Stimulated activated CD4-positive, alpha-beta T cell treated with anti-CD3 and anti-CD28 coated beads, Interleukin-1b, Interleukin-23, amount 100 ng/mL, for 48 hours (primary cell): ENCODE results near the gene OSTN.
"Not testable (repeated sequence)": the region's sequence is repeated elsewhere in the genome, so short reads cannot be mapped to it uniquely, and the experiment has no call there.

Experiments
- DNase-seq: peaks from one replicate; pipeline ENCODE4 v3.0.0-alpha.2; 2020

OSTN gene

GRCh38 chr3:191198932-191199331 is at the start of gene OSTN:
Gene OSTN (plus strand): TSS chr3:191199241. CDS start chr3:191212533, 13,292 bp downstream.
- no peak for DNase-seq

GRCh38 chr3:191151653-191152052 is 47.4 kb upstream of the OSTN start:
- no peak for DNase-seq

- DNase-seq = no peak
These were observed 44.2 kb upstream of the OSTN start for GRCh38 chr3:191154827-191155226.

- no peak for DNase-seq
These were observed 40.8 kb upstream of the OSTN start for GRCh38 chr3:191158247-191158646.

GRCh38 chr3:191158815-191159214 is 40.2 kb upstream of the OSTN start:
- no peak for DNase-seq

- DNase-seq = no peak
These were observed 33.2 kb upstream of the OSTN start for GRCh38 chr3:191165802-191166201.

GRCh38 chr3:191166368-191166767 is 32.7 kb upstream of the OSTN start:
- no peak for DNase-seq

- DNase-seq = no peak
These were observed 29.5 kb upstream of the OSTN start for GRCh38 chr3:191169566-191169965.

- no peak for DNase-seq
These were observed 28.9 kb upstream of the OSTN start for GRCh38 chr3:191170097-191170496.

GRCh38 chr3:191175102-191175501 is 23.9 kb upstream of the OSTN start:
- no peak for DNase-seq

GRCh38 chr3:191176038-191176785 is 22.8 kb upstream of the OSTN start:
- DNase-seq = no peak

GRCh38 chr3:191185382-191185781 is 13.7 kb upstream of the OSTN start:
- DNase-seq = not testable (repeated sequence)

GRCh38 chr3:191188246-191188645 is 10.8 kb upstream of the OSTN start:
- DNase-seq = not testable (repeated sequence)

GRCh38 chr3:191192270-191192669 is 6.8 kb upstream of the OSTN start:
- not testable (repeated sequence) for DNase-seq

GRCh38 chr3:191192941-191193340 is 6.1 kb upstream of the OSTN start:
- DNase-seq = no peak

- DNase-seq = no peak
These were observed 1.2 kb upstream of the OSTN start for GRCh38 chr3:191197761-191198306.

- no peak for DNase-seq
These were observed 561 bp upstream of the OSTN start for GRCh38 chr3:191198480-191198879.

GRCh38 chr3:191210032-191210431 is 11.0 kb downstream of the OSTN start:
- DNase-seq = no peak

- no peak for DNase-seq
These were observed 17.5 kb downstream of the OSTN start for GRCh38 chr3:191216510-191216909.

GRCh38 chr3:191217301-191217700 is 18.3 kb downstream of the OSTN start:
- no peak for DNase-seq

GRCh38 chr3:191220908-191221307 is 21.9 kb downstream of the OSTN start:
- DNase-seq = no peak

GRCh38 chr3:191221638-191222037 is 22.6 kb downstream of the OSTN start:
- DNase-seq = no peak

GRCh38 chr3:191227541-191227940 is 28.5 kb downstream of the OSTN start:
- DNase-seq = no peak

GRCh38 chr3:191234216-191234615 is 35.2 kb downstream of the OSTN start:
- no peak for DNase-seq
